A549 (cell line): Measurements from ENCODE around the gene COX19. TPM values are rescaled to one million over a fixed set of nuclear protein-coding genes. Genes with fewer than 3 reads are reported as not detected.
A peak's percentile ranks its signal among the peaks of the same experiment; 100 is the strongest.

Source experiments
- ATAC-seq, 2 experiments: fragments of 200-7000 bp in 1 of 2; fragments of >200 bp in 1 of 2; cut with Nextera tagmentation in 1 of 2; cut with Tn5 transposase in 1 of 2; 3 replicates each; pipeline versions ENCODE4 v1.8.0 to v1.9.1; 2018 to 2020; ENCODE audit warnings: mild to moderate bottlenecking in 1 of 2, moderate library complexity in 1 of 2
- CTCF ChIA-PET: fragments of 300-600 bp; sonication (Branson Sonifier 250); formaldehyde crosslinking; extraction: SDS; loops from one replicate; lab custom pipeline; 2021; ENCODE audit warnings: antibody characterized with exemption, inconsistent platforms; lab: Yijun Ruan, JAX
- POLR2A ChIA-PET: fragments of 350-600 bp; formaldehyde crosslinking; extraction: SDS; loops from one replicate; lab custom pipeline; 2021; ENCODE audit warnings: antibody characterized with exemption, inconsistent platforms; lab: Yijun Ruan, JAX
- DNase-seq, 2 experiments: peaks; one replicate each; pipeline versions ENCODE4 v3.0.0 to v3.0.0-alpha.2; 2011 to 2016; ENCODE audit warnings: low read depth in 1 of 2, low spot score in 1 of 2
- FAIRE-seq: peaks from 2 replicates; lab custom pipeline; 2011; peaks lifted over from hg19 to GRCh38; lab: Jason Lieb, UNC
- H3K27ac ChIP-seq, 2 experiments: fragments of >200 bp; sonication (Bioruptor Twin); formaldehyde crosslinking; 3 replicates each; pipeline ENCODE4 v1.5.1; 2016 to 2017
- H3K4me1 ChIP-seq: fragments of >200 bp; sonication (Bioruptor Twin); formaldehyde crosslinking; 3 replicates; pipeline ENCODE4 v1.6.1; 2016
- H3K4me2 ChIP-seq: fragments of >200 bp; sonication (Bioruptor Twin); formaldehyde crosslinking; 3 replicates; pipeline ENCODE4 v1.6.1; 2016
- H3K4me3 ChIP-seq: fragments of >200 bp; sonication (Bioruptor Twin); formaldehyde crosslinking; 3 replicates; pipeline ENCODE4 v1.5.1; 2016
- H3K9me3 ChIP-seq: fragments of >200 bp; sonication (Bioruptor Twin); formaldehyde crosslinking; 3 replicates; pipeline ENCODE4 v1.6.1; 2016
- BCL3 ChIP-seq: fragments of >200 bp; sonication (Bioruptor Twin); formaldehyde crosslinking; IDR thresholded peaks from 3 replicates; pipeline ENCODE4 v1.6.1; 2016
- BHLHE40 ChIP-seq: IDR thresholded peaks from 2 replicates; pipeline ENCODE4 v1.6.1; 2012; ENCODE audit warnings: low read depth, low read length, inconsistent platforms
- CBX8 ChIP-seq: fragments of 200-600 bp; sonication (generic); IDR thresholded peaks from 2 replicates; pipeline ENCODE4 v1.6.1; 2016
- CHD4 ChIP-seq: fragments of 200-600 bp; sonication (generic); IDR thresholded peaks from 2 replicates; pipeline ENCODE4 v1.6.1; 2016; ENCODE audit warnings: antibody characterized with exemption, mild to moderate bottlenecking, borderline replicate concordance
- CTCF ChIP-seq: fragments of >200 bp; sonication (Bioruptor Twin); formaldehyde crosslinking; IDR thresholded peaks from 3 replicates; pipeline ENCODE4 v1.5.1; 2016
- ESRRA ChIP-seq: fragments of 150-350 bp; IDR thresholded peaks from 2 replicates; pipeline ENCODE4 v1.6.1; 2014; ENCODE audit warnings: mild to moderate bottlenecking, low read length, borderline replicate concordance
- FOSL2 ChIP-seq, 2 experiments: fragments of 450-650 bp in 1 of 2; fragments of >200 bp in 1 of 2; sonication (Bioruptor Twin) in 1 of 2; formaldehyde crosslinking; IDR thresholded peaks; 2 replicates each; pipeline versions ENCODE4 v1.5.0 to v1.6.1; 2016 to 2020; ENCODE audit warnings: mild to moderate bottlenecking in 1 of 2, moderate library complexity in 1 of 2
- FOXS1 ChIP-seq: fragments of 250-450 bp; sonication (Bioruptor Pico); IDR thresholded peaks from 2 replicates; pipeline ENCODE4 v1.5.0; 2020; ENCODE audit warnings: mild to moderate bottlenecking, moderate library complexity
- GATA3 ChIP-seq: IDR thresholded peaks from 2 replicates; pipeline ENCODE4 v1.6.1; 2012; ENCODE audit warnings: borderline replicate concordance
- HES2 ChIP-seq: fragments of >200 bp; sonication (Bioruptor Twin); formaldehyde crosslinking; IDR thresholded peaks from 2 replicates; pipeline ENCODE4 v1.6.1; 2016
- HOXA7 ChIP-seq: fragments of 250-450 bp; sonication (Bioruptor Pico); IDR thresholded peaks from 2 replicates; pipeline ENCODE4 v1.5.0; 2020; ENCODE audit warnings: mild to moderate bottlenecking, moderate library complexity
- KDM1A ChIP-seq: fragments of 200-600 bp; sonication (generic); IDR thresholded peaks from 2 replicates; pipeline ENCODE4 v1.6.1; 2016; ENCODE audit warnings: low read depth, mild to moderate bottlenecking
- KDM5A ChIP-seq: fragments of 200-600 bp; sonication (generic); IDR thresholded peaks from 2 replicates; pipeline ENCODE4 v1.6.1; 2016; ENCODE audit warnings: antibody characterized with exemption, mild to moderate bottlenecking
- MAFK ChIP-seq: fragments of 450-650 bp; IDR thresholded peaks from 2 replicates; pipeline ENCODE4 v1.6.1; 2014; ENCODE audit not compliant: partially characterized antibody
- MAZ ChIP-seq: fragments of 150-350 bp; IDR thresholded peaks from 2 replicates; pipeline ENCODE4 v1.6.1; 2014; ENCODE audit warnings: antibody characterized with exemption, low read depth, low read length, borderline replicate concordance
- MYC ChIP-seq: IDR thresholded peaks from 2 replicates; pipeline ENCODE4 v1.6.1; 2012; ENCODE audit warnings: mild to moderate bottlenecking, inconsistent platforms, low read length, improper control_type of control experiment, borderline replicate concordance
- PBX3 ChIP-seq: IDR thresholded peaks from 2 replicates; pipeline ENCODE4 v1.6.1; 2012
- RAD21 ChIP-seq, 2 experiments: fragments of >200 bp in 1 of 2; sonication (Bioruptor Twin) in 1 of 2; formaldehyde crosslinking in 1 of 2; IDR thresholded peaks in 1 of 2; conservative IDR thresholded peaks in 1 of 2; 2 replicates in 1 of 2; 3 replicates in 1 of 2; pipeline ENCODE4 v1.6.1; 2012 to 2018; ENCODE audit warnings: inconsistent platforms in 1 of 2
- RARB ChIP-seq: fragments of 250-450 bp; sonication (Bioruptor Pico); IDR thresholded peaks from 2 replicates; pipeline ENCODE4 v1.8.0; 2021; ENCODE audit warnings: mild to moderate bottlenecking, moderate library complexity
- RFX5 ChIP-seq: fragments of 450-650 bp; IDR thresholded peaks from 2 replicates; pipeline ENCODE4 v1.7.1; 2014; ENCODE audit warnings: antibody characterized with exemption, mild to moderate bottlenecking, moderate library complexity
- RNF2 ChIP-seq: fragments of 200-600 bp; sonication (generic); IDR thresholded peaks from 2 replicates; pipeline ENCODE4 v1.6.1; 2016; ENCODE audit warnings: low read depth, mild to moderate bottlenecking, antibody characterized with exemption, moderate library complexity, borderline replicate concordance
- TFCP2L1 ChIP-seq: fragments of 250-450 bp; sonication (Bioruptor Pico); IDR thresholded peaks from 2 replicates; pipeline ENCODE4 v1.5.0; 2021; ENCODE audit warnings: mild to moderate bottlenecking
- TP53 ChIP-seq: fragments of 250-450 bp; sonication (Bioruptor Pico); IDR thresholded peaks from 2 replicates; pipeline ENCODE4 v1.5.0; 2021; ENCODE audit warnings: mild to moderate bottlenecking, moderate library complexity
- USF2 ChIP-seq: fragments of 450-650 bp; IDR thresholded peaks from 2 replicates; pipeline ENCODE4 v1.6.1; 2014; ENCODE audit warnings: antibody characterized with exemption
- ZFP36 ChIP-seq: fragments of 450-650 bp; IDR thresholded peaks from 2 replicates; pipeline ENCODE4 v1.6.1; 2014; ENCODE audit warnings: borderline replicate concordance; ENCODE audit not compliant: partially characterized antibody
- WGBS: methylation state at CpG from one replicate; pipeline ENCODE4 v1.1.6; 2017; ENCODE audit errors: missing lambda C conversion rate; 5-methylcytosine and 5-hydroxymethylcytosine counted together
- polyA plus RNA-seq, 4 experiments: library from polyadenylated mRNA; depleted of rRNA in 3 of 4; stranded (reverse); fragments of >200 nt; fragmentation: RNase III in 1 of 4; extraction: RNeasy Plus Mini Kit Qiagen cat#74134 plus additional on column Dnase treatment in 1 of 4; gene quantifications; 2 replicates in 3 of 4; 3 replicates in 1 of 4; pipeline ENCODE4 v1.2.3, GENCODE V29; 2011 to 2017

Gene COX19
- polyA plus RNA-seq, 2 of the 4 experiments (the other 2 are of a cell fraction), result 6.2 to 7.6 TPM

GRCh38 chr7:997404-998395 is 22.4 kb upstream of the COX19 start:
- WGBS, result 81% methylated on average over 36 of the region's 45 CpGs
- no peak overlapping the region for H3K4me2 ChIP-seq
- POLR2A ChIA-PET, result no interaction called here
- H3K27ac ChIP-seq, result no peak overlapping the region
- DNase-seq (peak in 1 of 2 experiments; percentile 33), FAIRE-seq (no peak), ATAC-seq (no peak)
- CTCF ChIA-PET, result interaction anchor here (0.6 to 11.3 kb wide), 10 partner anchors 11 to 186 kb away, joined by 3 to 487 read pairs (median 4); partner anchors contain the start of gene COX19
- H3K4me1 ChIP-seq, result peaks cover 9% of the 10 kb centered on the region
- no peaks in the 10 kb centered on the region for H3K9me3 ChIP-seq
- TF ChIP-seq HOXA7 (CRISPR knock-in tag) (no peak), TFCP2L1 (CRISPR knock-in tag) (no peak), PBX3 (no peak), FOXS1 (CRISPR knock-in tag) (no peak), RNF2 (no peak), ZFP36 (no peak), CTCF (no peak), MAZ (no peak), MYC (no peak), ESRRA (no peak), CBX8 (no peak), TP53 (no peak), BCL3 (no peak), KDM5A (no peak), RARB (CRISPR knock-in tag) (no peak), USF2 (no peak), FOSL2 (IDR thresholded peaks at IDR 0.05) (no peak), FOSL2 (CRISPR knock-in tag; IDR thresholded peaks at IDR 0.05) (no peak), RFX5 (no peak)
- H3K4me3 ChIP-seq, result no peak overlapping the region

- Histone ChIP-seq H3K4me1 (peaks cover 10% of the 10 kb centered on the region), H3K4me3 (no peak overlapping the region), H3K9me3 (no peaks in the 10 kb centered on the region), H3K4me2 (no peak overlapping the region), H3K27ac (no peak overlapping the region)
- FAIRE-seq, result no peak
- ChIA-PET POLR2A (no interaction called here), CTCF (interaction anchor here (0.6 to 11.3 kb wide), 14 partner anchors 10 to 187 kb away, joined by 3 to 487 read pairs (median 4); partner anchors contain the start of genes COX19, GPER1 and GPR146)
- DNase-seq, result no peak
- 93% methylated on average over 14 of the region's 38 CpGs for WGBS
- no peak for TF ChIP-seq MAFK
- no peak for TF ChIP-seq ESRRA
- TF ChIP-seq FOXS1 (CRISPR knock-in tag), result no peak
- no peak for TF ChIP-seq TFCP2L1 (CRISPR knock-in tag)
- TF ChIP-seq CHD4, result no peak
- no peak for TF ChIP-seq KDM1A
- TF ChIP-seq USF2, result no peak
- no peak for TF ChIP-seq BHLHE40
- no peak for TF ChIP-seq RAD21 (conservative IDR thresholded peaks at IDR 0.05 in 1 of 2, IDR thresholded peaks at IDR 0.05 in 1 of 2)
- no peak for TF ChIP-seq BCL3
- TF ChIP-seq MAZ, result no peak
- TF ChIP-seq GATA3, result no peak
- no peak for TF ChIP-seq HES2
- no peak for ATAC-seq
Observed at GRCh38 chr7:996079-996872, 20.9 kb upstream of the COX19 start.
